Amygdala (tissue), 56 donors: ENCODE results near the gene SH2D2A.

ENCODE experiments used
- DNase-seq, 56 donors: peaks; one replicate each; lab custom pipeline; 2025; lab: John Stamatoyannopoulos, UW

The SH2D2A gene

GRCh38 chr1:156816561-156817328 lies at the start of gene SH2D2A:
SH2D2A (minus strand) TSS chr1:156816848; CDS start chr1:156816708, 140 bp downstream.
- DNase-seq, result no peak

GRCh38 chr1:156865865-156866248 lies 49.2 kb upstream of the SH2D2A start:
- no peak for DNase-seq

- DNase-seq, result no peak
Observed at GRCh38 chr1:156865258-156865657, 48.6 kb upstream of the SH2D2A start.

GRCh38 chr1:156864796-156865195 lies 48.1 kb upstream of the SH2D2A start:
- DNase-seq, result no peak

GRCh38 chr1:156863631-156864030 lies 47.0 kb upstream of the SH2D2A start:
- DNase-seq, result no peak

GRCh38 chr1:156862997-156863599 lies 46.5 kb upstream of the SH2D2A start:
- DNase-seq, result no peak

- DNase-seq, result no peak
Observed at GRCh38 chr1:156862584-156862983, 45.9 kb upstream of the SH2D2A start.

- DNase-seq, result peak in 22 of 56 donors; percentile 4 to 58 (median 18)
Observed at GRCh38 chr1:156860628-156861423, 44.2 kb upstream of the SH2D2A start, which contains the start of gene NTRK1. NTRK1 (plus strand) TSS chr1:156860865; CDS start chr1:156860935, 70 bp downstream.

- DNase-seq, result peak in 28 of 56 donors; percentile 4 to 60 (median 17)
Observed at GRCh38 chr1:156860113-156860627, 43.5 kb upstream of the SH2D2A start.

GRCh38 chr1:156859523-156860112 lies 43.0 kb upstream of the SH2D2A start:
- peak in 2 of 56 donors; percentile 5 to 7 for DNase-seq

- no peak for DNase-seq
Observed at GRCh38 chr1:156858959-156859522, 42.4 kb upstream of the SH2D2A start, which contains the start of gene INSRR. INSRR (minus strand) TSS chr1:156859117; CDS start chr1:156858621, 496 bp downstream.

GRCh38 chr1:156858555-156858956 lies 41.9 kb upstream of the SH2D2A start:
- DNase-seq, result peak in 1 of 56 donors; percentile 11

GRCh38 chr1:156857532-156857931 lies 40.9 kb upstream of the SH2D2A start:
- no peak for DNase-seq

GRCh38 chr1:156856282-156856785 lies 39.7 kb upstream of the SH2D2A start:
- no peak for DNase-seq

GRCh38 chr1:156854634-156855033 lies 38.0 kb upstream of the SH2D2A start:
- DNase-seq, result no peak

GRCh38 chr1:156853761-156854160 lies 37.1 kb upstream of the SH2D2A start:
- DNase-seq, result no peak

- DNase-seq, result peak in 34 of 56 donors; percentile 1 to 76 (median 21)
Observed at GRCh38 chr1:156852418-156852874, 35.8 kb upstream of the SH2D2A start.

- no peak for DNase-seq
Observed at GRCh38 chr1:156851779-156852417, 35.2 kb upstream of the SH2D2A start.

GRCh38 chr1:156849151-156849496 lies 32.5 kb upstream of the SH2D2A start:
- no peak for DNase-seq
